ENCODE results near the gene SDHA.
"Not testable (repeated sequence)": the region's sequence is repeated elsewhere in the genome, so short reads cannot be mapped to it uniquely, and the experiment has no call there.

The SDHA gene

DNA sequence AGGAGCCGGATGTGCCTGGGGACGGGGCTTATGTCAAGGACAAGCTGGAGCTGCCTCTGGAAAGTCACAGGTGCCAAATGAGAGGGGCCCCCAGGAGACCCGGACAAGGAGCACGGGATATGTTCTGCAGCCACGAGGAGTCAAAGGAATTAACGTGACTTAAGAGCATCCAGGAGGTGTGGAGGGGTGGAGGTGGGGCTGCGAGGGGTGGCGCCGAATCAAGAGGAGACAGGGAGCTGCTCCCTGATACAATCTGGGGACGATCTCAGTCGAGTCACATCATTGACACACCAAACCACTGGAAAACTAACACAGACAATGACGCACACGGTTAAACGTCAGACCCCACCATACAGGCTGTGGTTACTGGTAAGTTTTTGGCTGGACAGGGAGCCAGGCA lies 10.5 kb upstream of the SDHA start:
- no peaks in the 10 kb centered on the region for H3K9me3 ChIP-seq (ENCODE audit: insufficient read depth, low read length)
- H3K27me3 ChIP-seq (ENCODE audit: low read depth, low read length) = no peaks in the 10 kb centered on the region
- TF ChIP-seq, protein P1, sequence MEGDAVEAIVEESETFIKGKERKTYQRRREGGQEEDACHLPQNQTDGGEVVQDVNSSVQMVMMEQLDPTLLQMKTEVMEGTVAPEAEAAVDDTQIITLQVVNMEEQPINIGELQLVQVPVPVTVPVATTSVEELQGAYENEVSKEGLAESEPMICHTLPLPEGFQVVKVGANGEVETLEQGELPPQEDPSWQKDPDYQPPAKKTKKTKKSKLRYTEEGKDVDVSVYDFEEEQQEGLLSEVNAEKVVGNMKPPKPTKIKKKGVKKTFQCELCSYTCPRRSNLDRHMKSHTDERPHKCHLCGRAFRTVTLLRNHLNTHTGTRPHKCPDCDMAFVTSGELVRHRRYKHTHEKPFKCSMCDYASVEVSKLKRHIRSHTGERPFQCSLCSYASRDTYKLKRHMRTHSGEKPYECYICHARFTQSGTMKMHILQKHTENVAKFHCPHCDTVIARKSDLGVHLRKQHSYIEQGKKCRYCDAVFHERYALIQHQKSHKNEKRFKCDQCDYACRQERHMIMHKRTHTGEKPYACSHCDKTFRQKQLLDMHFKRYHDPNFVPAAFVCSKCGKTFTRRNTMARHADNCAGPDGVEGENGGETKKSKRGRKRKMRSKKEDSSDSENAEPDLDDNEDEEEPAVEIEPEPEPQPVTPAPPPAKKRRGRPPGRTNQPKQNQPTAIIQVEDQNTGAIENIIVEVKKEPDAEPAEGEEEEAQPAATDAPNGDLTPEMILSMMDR (IDR thresholded peaks at IDR 0.05; ENCODE audit: low read depth, low read length) = no peak
- no peak for TF ChIP-seq EZH2phosphoT487 (IDR thresholded peaks at IDR 0.05; ENCODE audit: low read depth)
- peaks cover 17% of the 10 kb centered on the region; the same call in 1 of the 2 replicates for H3K79me2 ChIP-seq (ENCODE audit: low read length)
- no peak overlapping the region for H2AFZ ChIP-seq (ENCODE audit: low read depth, low read length)
- peaks cover 15% of the 10 kb centered on the region; the same call in 1 of the 2 replicates for H4K20me1 ChIP-seq (ENCODE audit: insufficient read depth, low read length)
- H3K4me3 ChIP-seq (ENCODE audit: low read length) = no peak overlapping the region
- peaks cover 2% of the 10 kb centered on the region for H3K36me3 ChIP-seq (replicated peaks; ENCODE audit: low read depth, low read length)
- H3K4me1 ChIP-seq (ENCODE audit: low read length) = no peaks in the 10 kb centered on the region
- no peak overlapping the region for H3K4me2 ChIP-seq (ENCODE audit: low read length)
- H3K9ac ChIP-seq (ENCODE audit: low read length) = no peak overlapping the region
- H3K27ac ChIP-seq (ENCODE audit: low read length) = no peak overlapping the region

DNA sequence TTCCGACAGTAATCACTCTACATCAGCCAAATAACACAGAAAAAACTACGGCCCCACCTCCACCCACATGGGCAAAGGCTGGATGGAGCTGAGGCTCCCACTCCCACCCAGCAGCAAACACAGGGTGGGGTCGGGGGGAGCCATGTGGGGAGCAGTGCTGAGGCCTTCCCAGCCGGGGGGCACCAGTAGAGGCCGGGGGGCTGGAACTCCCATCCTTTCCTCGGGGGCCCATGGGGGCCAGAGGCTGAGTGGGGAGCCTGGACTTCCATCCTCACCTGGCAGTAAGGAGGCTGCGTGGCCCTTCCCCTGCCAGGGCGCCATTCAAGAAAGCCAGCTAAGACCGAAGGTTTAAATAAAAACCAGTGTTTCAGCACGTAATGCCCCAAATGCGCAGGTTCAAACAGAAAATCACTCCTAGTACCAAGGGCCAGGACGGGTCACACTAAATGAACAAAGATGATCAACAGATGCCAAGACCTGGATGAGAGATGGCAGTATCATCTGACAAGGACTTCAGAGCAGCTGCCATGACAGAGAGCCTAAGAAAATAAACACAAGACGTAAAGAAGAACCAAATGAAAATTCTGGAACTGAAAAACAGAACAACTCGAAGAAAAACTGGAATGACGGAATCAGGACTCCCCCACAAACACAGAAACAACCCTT lies 9.5 kb upstream of the SDHA start:
- Histone ChIP-seq H2AFZ (ENCODE audit: low read depth, low read length) (no peak overlapping the region), H3K4me1 (ENCODE audit: low read length) (no peaks in the 10 kb centered on the region), H3K9ac (ENCODE audit: low read length) (no peak overlapping the region), H3K36me3 (replicated peaks; ENCODE audit: low read depth, low read length) (peaks cover 2% of the 10 kb centered on the region), H3K79me2 (ENCODE audit: low read length) (peaks cover 17% of the 10 kb centered on the region; the same call in 1 of the 2 replicates), H3K27ac (ENCODE audit: low read length) (no peak overlapping the region), H3K4me3 (ENCODE audit: low read length) (no peak overlapping the region), H3K4me2 (ENCODE audit: low read length) (no peak overlapping the region), H3K27me3 (ENCODE audit: low read depth, low read length) (no peaks in the 10 kb centered on the region), H3K9me3 (ENCODE audit: insufficient read depth, low read length) (no peaks in the 10 kb centered on the region), H4K20me1 (ENCODE audit: insufficient read depth, low read length) (peaks cover 15% of the 10 kb centered on the region; the same call in 1 of the 2 replicates)
- no peak for TF ChIP-seq EZH2phosphoT487 (IDR thresholded peaks at IDR 0.05; ENCODE audit: low read depth)
- TF ChIP-seq, protein P1 (IDR thresholded peaks at IDR 0.05; ENCODE audit: low read depth, low read length) = no peak

DNA sequence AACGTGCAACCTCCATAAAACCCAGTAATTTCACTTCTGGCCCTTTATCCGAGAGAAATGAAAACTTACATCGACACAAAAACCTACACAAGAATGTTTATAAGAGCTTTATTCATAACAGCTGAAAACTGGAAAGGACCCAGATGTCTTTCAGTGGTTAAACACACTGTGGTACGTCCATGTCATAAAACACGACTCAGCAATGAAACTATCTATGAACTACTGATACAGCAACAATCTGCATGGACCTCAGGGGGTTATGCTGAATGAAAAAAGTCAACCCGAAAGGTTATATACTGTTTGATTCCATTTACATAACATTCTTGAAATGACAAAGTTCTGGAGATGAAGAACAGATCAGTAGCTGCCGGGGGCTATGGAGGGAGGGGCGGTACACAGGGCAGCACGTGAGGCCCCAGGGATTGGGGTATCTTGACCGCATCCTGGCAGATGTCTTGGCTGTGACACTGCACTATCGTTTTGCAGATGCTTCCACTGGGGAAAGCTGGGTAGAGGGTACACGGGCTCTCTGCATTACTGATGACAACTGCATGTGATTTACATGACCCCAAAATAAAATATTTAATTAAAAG lies 4.2 kb upstream of the SDHA start:
- Histone ChIP-seq H3K4me3 (ENCODE audit: low read length) (no peak overlapping the region), H3K36me3 (replicated peaks; ENCODE audit: low read depth, low read length) (peaks cover 4% of the 10 kb centered on the region), H3K4me2 (ENCODE audit: low read length) (no peak overlapping the region), H3K79me2 (ENCODE audit: low read length) (peaks cover 18% of the 10 kb centered on the region), H3K27me3 (ENCODE audit: low read depth, low read length) (no peaks in the 10 kb centered on the region), H3K27ac (ENCODE audit: low read length) (no peak overlapping the region), H4K20me1 (ENCODE audit: insufficient read depth, low read length) (peaks cover 8% of the 10 kb centered on the region; the same call in 1 of the 2 replicates), H3K4me1 (ENCODE audit: low read length) (no peaks in the 10 kb centered on the region), H2AFZ (ENCODE audit: low read depth, low read length) (no peak overlapping the region), H3K9me3 (ENCODE audit: insufficient read depth, low read length) (no peaks in the 10 kb centered on the region), H3K9ac (ENCODE audit: low read length) (no peak overlapping the region)
- TF ChIP-seq, protein P1 (IDR thresholded peaks at IDR 0.05; ENCODE audit: low read depth, low read length) = no peak
- no peak for TF ChIP-seq EZH2phosphoT487 (IDR thresholded peaks at IDR 0.05; ENCODE audit: low read depth)

DNA sequence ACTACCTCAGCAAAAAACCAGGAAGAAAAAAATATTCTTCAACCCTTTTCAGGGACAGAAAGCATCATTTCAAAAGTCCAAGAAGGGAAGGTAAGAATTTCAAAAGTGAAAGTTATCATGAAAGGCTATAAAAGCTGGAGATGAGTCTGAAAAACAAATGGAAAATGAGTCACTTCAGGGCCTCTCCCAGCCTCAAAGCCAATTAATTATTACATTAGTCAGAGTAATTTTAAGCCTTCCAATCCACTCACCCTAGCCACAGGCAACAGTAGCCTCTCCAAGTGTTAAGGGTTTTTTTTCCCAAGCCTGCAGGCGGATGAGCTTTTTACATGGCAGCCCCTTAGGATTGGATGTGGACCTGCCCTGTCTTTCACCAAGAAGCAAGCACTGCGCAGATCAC lies 2.9 kb upstream of the SDHA start:
- H2AFZ ChIP-seq (ENCODE audit: low read depth, low read length); H3K9ac ChIP-seq (ENCODE audit: low read length); H3K27ac ChIP-seq (ENCODE audit: low read length); H3K4me1 ChIP-seq (ENCODE audit: low read length); H3K4me2 ChIP-seq (ENCODE audit: low read length); H3K4me3 ChIP-seq (ENCODE audit: low read length); H3K36me3 ChIP-seq (replicated peaks; ENCODE audit: low read depth, low read length); H3K27me3 ChIP-seq (ENCODE audit: low read depth, low read length); H3K9me3 ChIP-seq (ENCODE audit: insufficient read depth, low read length): not testable (repeated sequence)
- H3K79me2 ChIP-seq (ENCODE audit: low read length) = peaks cover 24% of the 10 kb centered on the region
- H4K20me1 ChIP-seq (ENCODE audit: insufficient read depth, low read length) = peaks cover 14% of the 10 kb centered on the region

DNA sequence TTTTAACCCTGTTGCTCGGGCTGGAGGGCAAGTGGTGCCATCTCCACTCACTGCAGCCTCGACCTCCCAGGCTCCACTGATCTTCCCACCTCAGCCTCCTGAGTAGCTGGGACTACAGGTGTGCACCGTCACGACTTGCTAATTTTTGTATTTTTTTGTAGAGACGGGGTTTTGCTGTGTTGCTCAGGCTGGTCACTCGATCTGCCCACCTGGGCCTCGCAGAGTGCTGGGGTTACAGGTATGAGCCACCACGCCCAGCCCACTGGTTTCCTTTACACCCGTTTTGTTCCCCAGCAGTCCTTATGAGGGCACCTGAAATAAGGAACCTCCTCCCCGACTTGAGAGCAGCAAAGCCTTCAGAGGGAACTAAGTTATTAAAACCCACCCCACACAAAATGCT lies 2.0 kb upstream of the SDHA start:
- not testable (repeated sequence) for H3K9ac ChIP-seq (ENCODE audit: low read length); H3K4me2 ChIP-seq (ENCODE audit: low read length); H3K36me3 ChIP-seq (replicated peaks; ENCODE audit: low read depth, low read length); H3K27ac ChIP-seq (ENCODE audit: low read length); H3K9me3 ChIP-seq (ENCODE audit: insufficient read depth, low read length); H3K27me3 ChIP-seq (ENCODE audit: low read depth, low read length); H3K4me1 ChIP-seq (ENCODE audit: low read length); H3K4me3 ChIP-seq (ENCODE audit: low read length); H2AFZ ChIP-seq (ENCODE audit: low read depth, low read length)
- peaks cover 17% of the 10 kb centered on the region for H4K20me1 ChIP-seq (ENCODE audit: insufficient read depth, low read length)
- H3K79me2 ChIP-seq (ENCODE audit: low read length) = peaks cover 31% of the 10 kb centered on the region

All from OCI-LY3 (cell line).